Erythroblast (primary cell): ENCODE results near the gene SLC38A11.

Source experiments
- GATA1 ChIP-seq: IDR thresholded peaks from 2 replicates; pipeline ENCODE4 v1.6.1; 2011; ENCODE audit warnings: low read depth, mild to moderate bottlenecking, control low read depth, low read length, moderate library complexity
- POLR2A ChIP-seq: IDR thresholded peaks from 2 replicates; pipeline ENCODE4 v1.6.1; 2011; ENCODE audit warnings: mild to moderate bottlenecking, low read length

- TF ChIP-seq POLR2A (no peak), GATA1 (no peak)
Measured at GRCh38 chr2:164952057-164952702, 3.1 kb downstream of the SLC38A11 start.
